ENCODE measurements around the gene LMTK2. TPM values are rescaled to one million over a fixed set of nuclear protein-coding genes. Genes with fewer than 3 reads are reported as not detected.

The LMTK2 gene
- total RNA-seq, 2 experiments from 2014 or later, result 10.0 to 17.5 TPM

DNA sequence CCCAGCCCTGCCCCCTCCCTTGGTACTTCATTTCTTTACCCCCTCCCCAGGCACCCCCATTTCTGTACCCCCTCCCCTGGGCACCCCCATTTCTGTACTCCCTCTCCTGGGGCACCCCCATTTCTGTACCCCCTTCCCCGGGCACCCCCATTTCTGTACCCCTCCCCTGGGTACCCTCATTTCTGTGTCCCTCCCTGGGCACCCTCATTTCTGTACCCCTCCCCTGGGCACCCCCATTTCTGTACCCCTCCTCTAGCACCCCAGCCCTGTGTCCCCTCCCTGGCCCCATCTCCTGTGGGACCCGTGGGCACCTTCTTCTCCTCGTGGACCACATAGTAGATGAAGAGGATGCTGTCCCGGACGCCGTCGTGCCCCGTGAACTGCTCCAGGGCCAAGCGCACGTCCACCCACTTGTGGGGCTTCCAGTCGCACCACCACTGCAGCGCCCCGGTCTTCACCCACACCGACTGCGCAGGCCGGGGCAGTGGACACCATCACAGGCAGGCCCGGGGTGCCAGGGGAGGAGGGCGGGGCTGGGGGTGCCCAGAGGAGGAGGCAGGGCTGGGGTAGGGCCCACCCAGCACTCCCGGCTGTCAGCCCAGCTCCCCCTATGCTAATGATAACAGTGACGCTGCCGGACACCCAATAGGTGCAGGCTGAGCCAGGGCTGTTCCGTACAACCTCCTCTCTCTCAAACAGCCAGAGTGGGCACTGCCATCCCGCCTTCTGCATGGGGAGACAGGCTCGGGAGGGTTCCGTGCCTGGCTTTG lies 125.0 kb downstream of the LMTK2 start:
- Histone ChIP-seq H3K79me2 (ENCODE audit: insufficient read depth, low read depth, low read length) (no peaks in the 10 kb centered on the region), H3K4me1 (ENCODE audit: insufficient read depth, low read length, poor library complexity, severe bottlenecking) (no peaks in the 10 kb centered on the region), H3K4me2 (ENCODE audit: low read length) (no peak overlapping the region), H3K4me3 (ENCODE audit: low read depth, low read length, poor library complexity, severe bottlenecking) (no peak overlapping the region), H3K27ac (ENCODE audit: low read depth, low read length, poor library complexity, severe bottlenecking) (no peak overlapping the region), H2AFZ (ENCODE audit: low read length) (no peak overlapping the region), H3K9me3 (ENCODE audit: low read length) (no peaks in the 10 kb centered on the region), H3K36me3 (ENCODE audit: insufficient read depth, low read length) (no peaks in the 10 kb centered on the region), H3K9me2 (ENCODE audit: insufficient read depth, low read length) (no peaks in the 10 kb centered on the region), H4K20me1 (ENCODE audit: insufficient read depth, low read length) (no peaks in the 10 kb centered on the region)
- no TSS peak for BruUV-seq (replicated peaks)
- POLR2A ChIA-PET, result interaction anchor here (0.6 to 0.9 kb wide), 2 partner anchors 28 to 255 kb away, joined by 3 read pairs; no protein-coding TSS in a partner anchor
- CTCF ChIA-PET (ENCODE audit: unreplicated experiment), result no interaction called here
- no peak for DNase-seq (ENCODE audit: low spot score)
- no peak for TF ChIP-seq EZH2phosphoT487 (IDR thresholded peaks at IDR 0.05; ENCODE audit: borderline replicate concordance, low read depth, low read length)
- TF ChIP-seq, protein P1, sequence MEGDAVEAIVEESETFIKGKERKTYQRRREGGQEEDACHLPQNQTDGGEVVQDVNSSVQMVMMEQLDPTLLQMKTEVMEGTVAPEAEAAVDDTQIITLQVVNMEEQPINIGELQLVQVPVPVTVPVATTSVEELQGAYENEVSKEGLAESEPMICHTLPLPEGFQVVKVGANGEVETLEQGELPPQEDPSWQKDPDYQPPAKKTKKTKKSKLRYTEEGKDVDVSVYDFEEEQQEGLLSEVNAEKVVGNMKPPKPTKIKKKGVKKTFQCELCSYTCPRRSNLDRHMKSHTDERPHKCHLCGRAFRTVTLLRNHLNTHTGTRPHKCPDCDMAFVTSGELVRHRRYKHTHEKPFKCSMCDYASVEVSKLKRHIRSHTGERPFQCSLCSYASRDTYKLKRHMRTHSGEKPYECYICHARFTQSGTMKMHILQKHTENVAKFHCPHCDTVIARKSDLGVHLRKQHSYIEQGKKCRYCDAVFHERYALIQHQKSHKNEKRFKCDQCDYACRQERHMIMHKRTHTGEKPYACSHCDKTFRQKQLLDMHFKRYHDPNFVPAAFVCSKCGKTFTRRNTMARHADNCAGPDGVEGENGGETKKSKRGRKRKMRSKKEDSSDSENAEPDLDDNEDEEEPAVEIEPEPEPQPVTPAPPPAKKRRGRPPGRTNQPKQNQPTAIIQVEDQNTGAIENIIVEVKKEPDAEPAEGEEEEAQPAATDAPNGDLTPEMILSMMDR (conservative IDR thresholded peaks at IDR 0.05; ENCODE audit: low read length), result no peak
- intact Hi-C loops (cut with micrococcal nuclease; ENCODE audit: unreplicated experiment), result no loop called here

DNA sequence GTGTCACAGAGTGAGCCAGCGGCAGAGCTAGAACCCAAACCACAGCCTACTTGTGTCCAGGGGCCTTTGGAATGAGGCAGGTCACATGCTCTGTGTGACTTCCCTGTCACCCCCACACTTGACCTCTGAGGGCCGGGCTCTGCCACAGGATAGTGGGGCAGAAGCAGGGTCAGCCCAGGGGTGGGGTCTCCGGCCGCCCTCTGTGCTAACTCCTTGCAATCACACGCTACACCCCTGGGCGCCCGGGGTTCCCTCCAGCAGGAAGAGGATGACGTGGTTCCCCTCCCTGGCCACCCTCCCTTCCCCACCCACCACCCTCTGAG lies 125.6 kb downstream of the LMTK2 start:
- no peaks in the 10 kb centered on the region for H3K36me3 ChIP-seq (ENCODE audit: insufficient read depth, low read length)
- POLR2A ChIA-PET, result interaction anchor here (0.5 to 0.9 kb wide), 3 partner anchors 29 to 256 kb away, joined by 3 read pairs; no protein-coding TSS in a partner anchor
- intact Hi-C loops (cut with micrococcal nuclease; ENCODE audit: unreplicated experiment), result no loop called here

More for the DNA sequence above, 125.6 kb downstream of the LMTK2 start:
- CTCF ChIA-PET (ENCODE audit: unreplicated experiment), result no interaction called here
- H3K27ac ChIP-seq (ENCODE audit: low read depth, low read length, poor library complexity, severe bottlenecking), result no peak overlapping the region
- H3K4me1 ChIP-seq (ENCODE audit: insufficient read depth, low read length, poor library complexity, severe bottlenecking), result no peaks in the 10 kb centered on the region
- no peaks in the 10 kb centered on the region for H3K79me2 ChIP-seq (ENCODE audit: insufficient read depth, low read depth, low read length)
- H3K4me2 ChIP-seq (ENCODE audit: low read length), result no peak overlapping the region
- H3K9me2 ChIP-seq (ENCODE audit: insufficient read depth, low read length), result no peaks in the 10 kb centered on the region
- no peaks in the 10 kb centered on the region for H3K9me3 ChIP-seq (ENCODE audit: low read length)
- no peak for DNase-seq (ENCODE audit: low spot score)
- TF ChIP-seq, protein P1 (conservative IDR thresholded peaks at IDR 0.05; ENCODE audit: low read length), result no peak
- no peak for TF ChIP-seq EZH2phosphoT487 (IDR thresholded peaks at IDR 0.05; ENCODE audit: borderline replicate concordance, low read depth, low read length)
- no peaks in the 10 kb centered on the region for H4K20me1 ChIP-seq (ENCODE audit: insufficient read depth, low read length)
- no peak overlapping the region for H3K4me3 ChIP-seq (ENCODE audit: low read depth, low read length, poor library complexity, severe bottlenecking)
- BruUV-seq (replicated peaks), result no TSS peak
- no peak overlapping the region for H2AFZ ChIP-seq (ENCODE audit: low read length)

All from OCI-LY7 (cell line).